H1 (cell line): ENCODE measurements around the gene PRR35. TPM values are rescaled to one million over a fixed set of nuclear protein-coding genes. Genes with fewer than 3 reads are reported as not detected.

ENCODE experiments used
- CTCF ChIA-PET: fragments of 300-600 bp; sonication (Branson Sonifier 250); formaldehyde crosslinking; loops from one replicate; lab custom pipeline; 2021; ENCODE audit not compliant: partially characterized antibody; lab: Charles Lee
- POLR2A ChIA-PET: fragments of 300-600 bp; sonication (Branson Sonifier 250); formaldehyde crosslinking; loops from one replicate; lab custom pipeline; 2021; ENCODE audit warnings: inconsistent platforms; ENCODE audit not compliant: partially characterized antibody; lab: Charles Lee
- DNase-seq, 2 experiments: peaks; one replicate each; pipeline versions ENCODE4 v3.0.0 to v3.0.0-alpha.2; 2010 to 2022; ENCODE audit warnings: low spot score in 2 of 2, low read depth in 1 of 2, mixed read lengths in 1 of 2
- FAIRE-seq: peaks from 2 replicates; lab custom pipeline; 2011; peaks lifted over from hg19 to GRCh38; lab: Jason Lieb, UNC
- H2AFZ ChIP-seq: 2 replicates; pipeline ENCODE4 v1.8.1; 2012; ENCODE audit warnings: low read length, inconsistent platforms
- H2AK5ac ChIP-seq: 2 replicates; pipeline ENCODE4 v1.6.1; 2013; ENCODE audit warnings: low read depth, low read length
- H2BK120ac ChIP-seq: replicated peaks from 2 replicates; pipeline ENCODE3; 2013; ENCODE audit warnings: low read depth, low read length, inconsistent platforms
- H2BK12ac ChIP-seq: 2 replicates; pipeline ENCODE4 v1.6.1; 2013; ENCODE audit warnings: low read depth, low read length
- H2BK15ac ChIP-seq: 2 replicates; pipeline ENCODE4 v1.6.1; 2013; ENCODE audit warnings: low read length
- H2BK20ac ChIP-seq: 2 replicates; pipeline ENCODE4 v1.6.1; 2013; ENCODE audit warnings: low read length
- H2BK5ac ChIP-seq: 2 replicates; pipeline ENCODE4 v1.6.1; 2013; ENCODE audit warnings: low read depth, low read length
- H3K14ac ChIP-seq: 2 replicates; pipeline ENCODE4 v1.6.1; 2013; ENCODE audit warnings: inconsistent platforms; ENCODE audit not compliant: insufficient read length
- H3K18ac ChIP-seq: 2 replicates; pipeline ENCODE4 v1.6.1; 2013; ENCODE audit warnings: low read length; ENCODE audit errors: extremely low read depth
- H3K23ac ChIP-seq: 2 replicates; pipeline ENCODE4 v1.6.1; 2013; ENCODE audit warnings: inconsistent platforms; ENCODE audit not compliant: insufficient read length
- H3K23me2 ChIP-seq: 2 replicates; pipeline ENCODE4 v1.6.1; 2013; ENCODE audit warnings: low read depth, low read length
- H3K27ac ChIP-seq: 2 replicates; pipeline ENCODE4 v1.6.1; 2011; ENCODE audit warnings: low read depth, low read length, inconsistent platforms
- H3K27me3 ChIP-seq, 4 experiments: replicated peaks in 1 of 4; 1 replicate in 1 of 4; 2 replicates in 3 of 4; pipeline versions ENCODE4 v1.6.1 to v1.8.1; 2011 to 2013; ENCODE audit warnings: low read length in 3 of 4, mild to moderate bottlenecking in 3 of 4, inconsistent platforms in 2 of 4, mixed read lengths in 2 of 4, moderate library complexity in 1 of 4; ENCODE audit not compliant: control insufficient read depth in 3 of 4, insufficient read depth in 3 of 4; ENCODE audit errors: extremely low read depth in 1 of 4
- H3K36me3 ChIP-seq, 4 experiments: 2 replicates each; pipeline versions ENCODE4 v1.6.1 to v1.8.1; 2011 to 2013; ENCODE audit warnings: mild to moderate bottlenecking in 4 of 4, low read length in 3 of 4, moderate library complexity in 2 of 4, control low read depth in 1 of 4, inconsistent platforms in 1 of 4; ENCODE audit not compliant: insufficient read depth in 4 of 4, control insufficient read depth in 2 of 4
- H3K4ac ChIP-seq: replicated peaks from 2 replicates; pipeline ENCODE3; 2013; ENCODE audit warnings: low read length, low read depth, mixed read lengths, inconsistent platforms; ENCODE audit not compliant: insufficient read length
- H3K4me1 ChIP-seq, 4 experiments: replicated peaks in 1 of 4; 1 replicate in 1 of 4; 2 replicates in 3 of 4; pipeline versions ENCODE4 v1.6.1 to v1.8.1; 2011 to 2013; ENCODE audit warnings: low read length in 3 of 4, inconsistent platforms in 2 of 4, mixed read lengths in 1 of 4; ENCODE audit not compliant: insufficient read depth in 4 of 4, control insufficient read depth in 3 of 4
- H3K4me2 ChIP-seq, 2 experiments: 2 replicates each; pipeline versions ENCODE4 v1.6.1 to v1.8.1; 2011 to 2013; ENCODE audit warnings: low read depth in 2 of 2, low read length in 2 of 2, control low read depth in 1 of 2, inconsistent platforms in 1 of 2, mild to moderate bottlenecking in 1 of 2; ENCODE audit not compliant: insufficient read depth in 1 of 2
- H3K4me3 ChIP-seq, 4 experiments: fragments of 200-600, 300-600 bp in 1 of 4; sonication (generic), shearing (Covaris generic), sonication (Bioruptor Twin) in 1 of 4; 2 replicates each; pipeline versions ENCODE4 v1.5.1 to v1.8.1; 2011 to 2016; ENCODE audit warnings: low read length in 4 of 4, low read depth in 3 of 4, control low read depth in 2 of 4, inconsistent platforms in 2 of 4, mild to moderate bottlenecking in 2 of 4, mixed read lengths in 1 of 4, moderate library complexity in 1 of 4; ENCODE audit not compliant: insufficient read depth in 2 of 4; ENCODE audit errors: extremely low read depth in 1 of 4
- H3K56ac ChIP-seq: replicated peaks from 2 replicates; pipeline ENCODE3; 2013; ENCODE audit warnings: low read depth, mild to moderate bottlenecking, mixed read lengths, low read length, inconsistent platforms; ENCODE audit not compliant: insufficient read length
- H3K79me1 ChIP-seq: 2 replicates; pipeline ENCODE4 v1.6.1; 2013; ENCODE audit warnings: low read depth, low read length, control low read depth
- H3K79me2 ChIP-seq, 2 experiments: 2 replicates each; pipeline versions ENCODE4 v1.6.1 to v1.8.1; 2012 to 2013; ENCODE audit warnings: low read length in 2 of 2, mild to moderate bottlenecking in 2 of 2, inconsistent platforms in 1 of 2; ENCODE audit not compliant: insufficient read depth in 2 of 2, control insufficient read depth in 1 of 2
- H3K9ac ChIP-seq, 4 experiments: replicated peaks in 1 of 4; 1 replicate in 1 of 4; 2 replicates in 3 of 4; pipeline versions ENCODE4 v1.6.1 to v1.8.1; 2011 to 2013; ENCODE audit warnings: low read depth in 3 of 4, low read length in 3 of 4, control low read depth in 2 of 4, mild to moderate bottlenecking in 2 of 4, moderate library complexity in 2 of 4, inconsistent platforms in 1 of 4; ENCODE audit errors: extremely low read depth in 1 of 4
- H3K9me3 ChIP-seq, 2 experiments: 2 replicates each; pipeline versions ENCODE4 v1.6.1 to v1.8.1; 2012 to 2013; ENCODE audit warnings: mild to moderate bottlenecking in 2 of 2, moderate library complexity in 2 of 2, control low read depth in 1 of 2, inconsistent platforms in 1 of 2, low read depth in 1 of 2, low read length in 1 of 2, mixed read lengths in 1 of 2; ENCODE audit not compliant: insufficient read depth in 2 of 2
- H4K20me1 ChIP-seq, 2 experiments: replicated peaks in 1 of 2; 2 replicates each; pipeline versions ENCODE3 to v1.8.1; 2011 to 2013; ENCODE audit warnings: inconsistent platforms in 2 of 2, low read length in 2 of 2, mild to moderate bottlenecking in 1 of 2; ENCODE audit not compliant: insufficient read depth in 2 of 2, control insufficient read depth in 1 of 2
- H4K5ac ChIP-seq: 2 replicates; pipeline ENCODE4 v1.6.1; 2013; ENCODE audit warnings: low read length, low read depth, mixed read lengths, inconsistent platforms; ENCODE audit not compliant: insufficient read length
- H4K8ac ChIP-seq: 2 replicates; pipeline ENCODE4 v1.8.0; 2013; ENCODE audit warnings: mild to moderate bottlenecking, moderate library complexity, low read length, inconsistent platforms; ENCODE audit not compliant: insufficient read depth; ENCODE audit errors: extremely low read depth
- H4K91ac ChIP-seq: replicated peaks from 2 replicates; pipeline ENCODE3; 2013; ENCODE audit warnings: low read length, mixed read lengths, inconsistent platforms; ENCODE audit not compliant: insufficient read length
- CTBP2 ChIP-seq: IDR thresholded peaks from 2 replicates; pipeline ENCODE4 v1.7.0; 2011; ENCODE audit warnings: borderline replicate concordance, mild to moderate bottlenecking, moderate library complexity, mixed read lengths, low read length; ENCODE audit not compliant: insufficient read depth, insufficient read length
- E2F6 ChIP-seq: IDR thresholded peaks from 2 replicates; pipeline ENCODE4 v1.6.1; 2012; ENCODE audit warnings: inconsistent platforms
- HDAC6 ChIP-seq: IDR thresholded peaks from one replicate; pipeline ENCODE4 v1.7.1; 2012; ENCODE audit warnings: low read depth, mild to moderate bottlenecking, inconsistent platforms, low read length, moderate library complexity
- NANOG ChIP-seq: IDR thresholded peaks from 2 replicates; pipeline ENCODE4 v1.6.1; 2011; ENCODE audit warnings: low read length, low read depth, mild to moderate bottlenecking, inconsistent platforms; ENCODE audit not compliant: insufficient read depth, poor library complexity, severe bottlenecking
- POLR2A ChIP-seq, 2 experiments: IDR thresholded peaks; 1 replicate in 1 of 2; 2 replicates in 1 of 2; pipeline ENCODE4 v1.6.1; 2011; ENCODE audit warnings: low read depth in 2 of 2, low read length in 2 of 2, mild to moderate bottlenecking in 2 of 2; ENCODE audit errors: control extremely low read depth in 1 of 2
- RNF2 ChIP-seq: fragments of 200-900, 300-1000 bp; sonication (generic); IDR thresholded peaks from 2 replicates; pipeline ENCODE4 v1.7.1; 2016; ENCODE audit warnings: borderline replicate concordance, low read depth, mild to moderate bottlenecking, antibody characterized with exemption, low read length; ENCODE audit not compliant: poor library complexity, severe bottlenecking; ENCODE audit errors: missing control alignments
- YY1 ChIP-seq: IDR thresholded peaks from 2 replicates; pipeline ENCODE4 v1.6.1; 2011; ENCODE audit warnings: low read depth, mild to moderate bottlenecking, low read length
- WGBS, 2 experiments: shearing (Covaris generic) in 1 of 2; methylation state at CpG; one replicate each; pipeline versions ENCODE4 v1.1.6 to v1.1.7; 2013 to 2015; ENCODE audit warnings: low lambda C conversion rate in 2 of 2, mixed read lengths in 2 of 2, inconsistent platforms in 1 of 2, low coverage in 1 of 2, missing lambda C conversion rate in 1 of 2; ENCODE audit not compliant: insufficient replicate concordance in 2 of 2, insufficient coverage in 1 of 2, insufficient read length in 1 of 2; ENCODE audit errors: extremely low coverage in 1 of 2, missing lambda C conversion rate in 1 of 2; 5-methylcytosine and 5-hydroxymethylcytosine counted together
- polyA plus RNA-seq, 7 experiments: library from polyadenylated mRNA; depleted of rRNA in 3 of 7; stranded (reverse) in 5 of 7; unstranded in 2 of 7; fragments of >200 nt in 5 of 7; fragments of 200-250 nt in 2 of 7; gene quantifications; 1 replicate in 5 of 7; 2 replicates in 1 of 7; 4 replicates in 1 of 7; pipeline versions ENCODE4 v1.2.1 to v1.2.3, GENCODE V29; 2011 to 2013; ENCODE audit warnings: missing spikeins in 2 of 7, mixed read lengths in 2 of 7
- total RNA-seq: library from RNA; stranded (reverse); fragmentation: NEBNext Ultra II Directional; extraction: Animal tissue kit (Norgen Biotek cat#: 25700); gene quantifications from 2 replicates; pipeline ENCODE4 v1.2.1, GENCODE V29; 2021
- TF ChIP-seq, protein P1 (sequence below): IDR thresholded peaks from 2 replicates; pipeline ENCODE4 v1.6.1; 2011; ENCODE audit warnings: low read length, improper control_type of control experiment

Gene PRR35
- total and polyA plus RNA-seq, 2 of the 8 experiments (the other 6 are each of a cell fraction or from before 2014, with no cell fraction given) = 0.38 to 0.50 TPM

- H4K91ac ChIP-seq = peak overlapping the region; percentile 19
- H4K8ac ChIP-seq = peak overlapping the region; percentile 99; the same call in 1 of the 2 replicates
- H3K79me2 ChIP-seq = peaks cover 6 to 40% of the 10 kb centered on the region in 2 experiments; a peak in 3 of 4 replicates
- H3K27me3 ChIP-seq = no peaks in the 10 kb centered on the region
- H3K4me1 ChIP-seq = peaks cover 0 to 25% (median 13%) of the 10 kb centered on the region in 4 experiments; a peak in 5 of 7 replicates
- H4K20me1 ChIP-seq = peaks cover 11 to 34% of the 10 kb centered on the region in 2 experiments
- no peaks in the 10 kb centered on the region for H3K36me3 ChIP-seq
- no peak overlapping the region for H2BK120ac ChIP-seq
- no peak for FAIRE-seq
- H3K14ac ChIP-seq = no peak overlapping the region
- peak overlapping the region; percentile 94; the same call in 1 of the 2 replicates for H3K18ac ChIP-seq
- CTCF ChIA-PET = interaction anchor here (0.6 to 1.6 kb wide), 9 partner anchors 11 to 293 kb away, joined by 3 to 6 read pairs (median 4); no protein-coding TSS in a partner anchor
- TF ChIP-seq POLR2A (IDR thresholded peaks at IDR 0.05; ENCODE audit: control extremely low read depth in 1 of 2, low read depth in 2 of 2, low read length in 2 of 2) (peak in 1 of 2 experiments; percentile 23; a peak in 1 of 3 replicates), YY1 (no peak), NANOG (no peak), RNF2 (no peak), E2F6 (peak; percentile 73), HDAC6 (no peak), CTBP2 (no peak)
- TF ChIP-seq, protein P1, sequence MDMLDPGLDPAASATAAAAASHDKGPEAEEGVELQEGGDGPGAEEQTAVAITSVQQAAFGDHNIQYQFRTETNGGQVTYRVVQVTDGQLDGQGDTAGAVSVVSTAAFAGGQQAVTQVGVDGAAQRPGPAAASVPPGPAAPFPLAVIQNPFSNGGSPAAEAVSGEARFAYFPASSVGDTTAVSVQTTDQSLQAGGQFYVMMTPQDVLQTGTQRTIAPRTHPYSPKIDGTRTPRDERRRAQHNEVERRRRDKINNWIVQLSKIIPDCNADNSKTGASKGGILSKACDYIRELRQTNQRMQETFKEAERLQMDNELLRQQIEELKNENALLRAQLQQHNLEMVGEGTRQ = peak; percentile 2; the same call in 1 of the 2 replicates
- 0 out of 2 replicates have a peak overlapping the region, but pooled peaks have one; percentile 88 for H2BK5ac ChIP-seq
- H4K5ac ChIP-seq = peak overlapping the region; percentile 51
- H3K9ac ChIP-seq = peak overlapping the region; percentile 55 to 85 (median 68)
- peak overlapping the region; percentile 71 to 82 (median 80) for H3K4me3 ChIP-seq
- H3K27ac ChIP-seq = peak overlapping the region; percentile 92; the same call in 1 of the 2 replicates
- H2AFZ ChIP-seq = no peak overlapping the region
- H3K4me2 ChIP-seq = peak overlapping the region; percentile 76 to 89
- peak overlapping the region; percentile 23 for H3K56ac ChIP-seq
- no peak overlapping the region for H2BK12ac ChIP-seq
- POLR2A ChIA-PET = interaction anchor here (0.5 to 1.9 kb wide), 24 partner anchors 8 to 298 kb away, joined by 3 to 8 read pairs (median 3); partner anchors contain the start of genes DECR2, MCRIP2, METTL26 and RHOT2
- no peak overlapping the region for H3K23ac ChIP-seq
- no peak for DNase-seq
- peaks cover 9% of the 10 kb centered on the region for H3K79me1 ChIP-seq
- no peak overlapping the region for H2BK20ac ChIP-seq
- H3K23me2 ChIP-seq = peaks cover 7% of the 10 kb centered on the region; the same call in 1 of the 2 replicates
- H2AK5ac ChIP-seq = no peak overlapping the region
- H3K4ac ChIP-seq = peak overlapping the region; percentile 72
- WGBS, 2 experiments = 27% methylated on average over 26 of the region's 26 CpGs; no CpG with 5 or more reads in 1 of the 2 experiments
- no peak overlapping the region; the same call in 1 of the 2 replicates for H2BK15ac ChIP-seq
- H3K9me3 ChIP-seq = no peaks in the 10 kb centered on the region
These were observed 33.8 kb upstream of the PRR35 start for GRCh38 chr16:526181-527014.
